Activated T-helper 2 cell treated with anti-CD3 and anti-CD28 coated beads, Interferon-gamma antibody, Interleukin-2, Interleukin-4, amounts not matched to agents 10 μg/mL and 5 μg/mL and 100 μg/mL, durations not matched to agents 14 hours and 24 hours and 36 hours (primary cell): ENCODE results near the gene ARHGAP28. TPM values are rescaled to one million over a fixed set of nuclear protein-coding genes. Genes with fewer than 3 reads are reported as not detected.
"Not testable (repeated sequence)": the region's sequence is repeated elsewhere in the genome, so short reads cannot be mapped to it uniquely, and the experiment has no call there.

Source experiments
- DNase-seq: peaks from one replicate; pipeline ENCODE4 v3.0.0; 2021; ENCODE audit warnings: low spot score
- H3K27ac Mint-ChIP-seq: one replicate; pipeline ENCODE4 v1.8.0; 2021; ENCODE audit warnings: mixed read lengths
- H3K27me3 Mint-ChIP-seq: one replicate; pipeline ENCODE4 v1.8.0; 2021; ENCODE audit warnings: low read depth, mixed read lengths
- H3K36me3 Mint-ChIP-seq: one replicate; pipeline ENCODE4 v1.8.0; 2021; ENCODE audit warnings: low read depth, mixed read lengths
- H3K4me1 Mint-ChIP-seq: one replicate; pipeline ENCODE4 v1.8.0; 2021; ENCODE audit warnings: low read depth, mixed read lengths
- H3K4me3 Mint-ChIP-seq: one replicate; pipeline ENCODE4 v1.8.0; 2021; ENCODE audit warnings: low read depth, mild to moderate bottlenecking, moderate library complexity, mixed read lengths
- H3K9me3 Mint-ChIP-seq: one replicate; pipeline ENCODE4 v1.8.0; 2021; ENCODE audit warnings: mixed read lengths
- intact Hi-C: fragments of 100-400 bp; cut with micrococcal nuclease; formaldehyde crosslinking; loops from one replicate; pipeline ENCODE4 v1.15.1; 2023
- total RNA-seq: library from RNA; stranded (reverse); gene quantifications from 2 replicates; pipeline ENCODE4 v1.2.3, GENCODE V29; 2022

Gene ARHGAP28
- total RNA-seq, 1 donor from 2014 or later = not detected

GRCh38 chr18:6814882-6815425, 85.4 kb downstream of the ARHGAP28 start:
- Mint-ChIP-seq H3K27me3 (no peaks in the 10 kb centered on the region), H3K4me1 (no peaks in the 10 kb centered on the region), H3K27ac (no peak overlapping the region), H3K9me3 (peaks cover 13% of the 10 kb centered on the region), H3K36me3 (no peaks in the 10 kb centered on the region), H3K4me3 (no peak overlapping the region)
- no peak for DNase-seq
- intact Hi-C loops = no loop called here

DNA sequence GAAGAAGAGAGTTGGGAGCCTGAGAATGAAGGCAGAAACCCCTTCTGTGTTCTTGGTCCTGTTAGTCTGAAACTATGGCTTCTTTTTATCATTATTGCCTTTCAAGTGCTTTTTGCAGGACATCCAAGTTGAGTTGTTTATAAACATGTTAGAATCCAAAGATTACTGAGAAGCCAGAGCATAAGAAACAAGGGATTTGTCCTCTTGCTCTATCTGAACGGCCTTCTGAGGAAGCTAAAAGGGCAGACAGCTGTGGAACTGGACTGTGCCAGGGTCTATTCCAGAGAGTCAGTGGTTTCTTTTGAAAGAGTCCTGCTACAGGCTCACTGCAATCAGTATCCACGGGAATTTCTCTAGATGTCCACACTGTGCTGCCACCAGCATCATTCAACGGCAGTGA, 86.6 kb downstream of the ARHGAP28 start:
- intact Hi-C loops = no loop called here
- no peak for DNase-seq

DNA sequence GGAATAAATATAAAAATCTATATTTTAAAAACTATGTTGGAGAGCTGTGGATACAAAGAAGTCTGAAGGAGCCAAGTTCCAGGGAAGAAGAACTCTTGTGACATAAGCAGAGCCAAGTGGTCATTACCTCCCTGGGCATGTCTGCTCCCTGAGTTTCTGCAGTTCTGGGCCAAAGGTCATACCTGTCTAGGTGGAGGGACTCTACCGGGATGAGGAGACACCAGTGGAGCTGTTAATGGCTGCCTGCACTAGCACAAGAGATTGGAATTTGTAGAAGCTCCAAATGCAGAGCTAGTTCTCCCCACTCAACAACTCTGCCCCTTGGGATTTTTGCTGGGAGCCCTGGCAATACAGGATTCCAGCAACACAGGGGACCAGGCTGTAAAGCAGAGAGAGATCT, 89.8 kb downstream of the ARHGAP28 start:
- no peak overlapping the region for H3K4me3 Mint-ChIP-seq
- no peak for DNase-seq
- no peaks in the 10 kb centered on the region for H3K36me3 Mint-ChIP-seq
- peaks cover 12% of the 10 kb centered on the region for H3K9me3 Mint-ChIP-seq
- no peak overlapping the region for H3K27ac Mint-ChIP-seq
- no peaks in the 10 kb centered on the region for H3K27me3 Mint-ChIP-seq
- H3K4me1 Mint-ChIP-seq = no peaks in the 10 kb centered on the region
- intact Hi-C loops = no loop called here

More for the DNA sequence above, 86.6 kb downstream of the ARHGAP28 start:
- Mint-ChIP-seq H3K36me3 (no peaks in the 10 kb centered on the region), H3K4me1 (no peaks in the 10 kb centered on the region), H3K27ac (no peak overlapping the region), H3K9me3 (peaks cover 17% of the 10 kb centered on the region), H3K4me3 (no peak overlapping the region), H3K27me3 (no peaks in the 10 kb centered on the region)

DNA sequence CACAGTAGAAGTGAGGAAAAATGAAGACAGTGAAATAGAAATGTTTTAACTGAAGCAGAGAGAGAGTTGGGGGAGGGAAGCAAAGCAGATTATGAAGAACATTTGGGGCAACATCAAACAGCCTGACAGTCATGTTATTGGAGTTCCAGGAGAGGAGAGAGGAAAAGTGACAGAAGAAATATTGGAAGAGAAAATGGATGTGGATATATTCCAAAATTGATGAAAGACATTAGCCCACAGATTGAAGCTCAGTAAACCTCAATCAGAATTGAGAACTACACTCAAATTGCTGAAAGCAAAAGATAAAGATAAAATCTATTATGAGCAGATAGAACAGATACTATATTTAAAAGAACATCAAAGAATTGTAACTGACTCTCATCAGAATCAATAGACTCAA, 90.8 kb downstream of the ARHGAP28 start:
- Mint-ChIP-seq H3K27ac (no peak overlapping the region), H3K9me3 (peaks cover 10% of the 10 kb centered on the region), H3K4me1 (no peaks in the 10 kb centered on the region), H3K27me3 (no peaks in the 10 kb centered on the region), H3K36me3 (no peaks in the 10 kb centered on the region), H3K4me3 (no peak overlapping the region)
- DNase-seq = no peak
- intact Hi-C loops = no loop called here

GRCh38 chr18:6821356-6821755, 91.8 kb downstream of the ARHGAP28 start:
- intact Hi-C loops = no loop called here
- DNase-seq = no peak
- Mint-ChIP-seq H3K27me3 (no peaks in the 10 kb centered on the region), H3K27ac (no peak overlapping the region), H3K36me3 (no peaks in the 10 kb centered on the region), H3K4me1 (no peaks in the 10 kb centered on the region), H3K4me3 (no peak overlapping the region), H3K9me3 (peaks cover 19% of the 10 kb centered on the region)

DNA sequence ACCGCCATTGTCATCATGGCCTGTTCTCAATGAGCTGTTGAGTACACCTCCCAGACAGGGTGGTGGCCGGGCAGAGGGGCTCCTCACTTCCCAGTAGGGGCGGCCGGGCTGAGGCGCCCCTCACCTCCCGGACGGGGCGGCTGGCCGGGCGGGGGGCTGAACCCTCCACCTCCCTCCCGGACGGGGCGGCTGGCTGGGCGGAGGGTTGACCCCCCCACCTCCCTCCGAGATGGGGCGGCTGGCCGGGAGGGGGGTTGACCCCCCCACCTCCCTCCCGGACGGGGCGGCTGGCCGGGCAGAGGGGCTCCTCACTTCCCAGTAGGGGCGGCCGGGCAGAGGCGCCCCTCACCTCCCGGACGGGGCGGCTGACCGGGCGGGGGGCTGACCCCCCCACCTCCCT, 97.6 kb downstream of the ARHGAP28 start:
- H3K4me1 Mint-ChIP-seq, H3K27me3 Mint-ChIP-seq, DNase-seq, H3K4me3 Mint-ChIP-seq, H3K36me3 Mint-ChIP-seq, intact Hi-C loops, H3K27ac Mint-ChIP-seq, H3K9me3 Mint-ChIP-seq: not testable (repeated sequence)

DNA sequence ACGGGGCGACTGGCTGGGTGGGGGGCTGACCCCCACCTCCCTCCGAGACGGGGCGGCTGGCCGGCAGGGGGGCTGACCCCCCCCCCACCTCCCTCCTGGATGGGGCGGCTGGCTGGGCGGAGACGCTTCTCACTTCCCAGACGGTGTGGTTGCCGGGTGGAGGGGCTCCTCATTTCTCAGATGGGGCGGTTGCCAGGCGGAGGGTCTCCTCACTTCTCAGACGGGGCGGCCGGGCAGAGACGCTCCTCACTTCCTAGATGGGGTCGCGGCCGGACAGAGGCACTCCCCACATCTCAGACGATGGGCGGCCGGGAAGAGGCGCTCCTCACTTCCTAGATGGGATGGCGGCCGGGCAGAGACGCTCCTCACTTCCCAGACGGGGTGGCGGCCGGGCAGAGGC, 98.0 kb downstream of the ARHGAP28 start:
- H3K27me3 Mint-ChIP-seq, H3K4me1 Mint-ChIP-seq, intact Hi-C loops, H3K9me3 Mint-ChIP-seq, H3K36me3 Mint-ChIP-seq, DNase-seq, H3K4me3 Mint-ChIP-seq, H3K27ac Mint-ChIP-seq: not testable (repeated sequence)

DNA sequence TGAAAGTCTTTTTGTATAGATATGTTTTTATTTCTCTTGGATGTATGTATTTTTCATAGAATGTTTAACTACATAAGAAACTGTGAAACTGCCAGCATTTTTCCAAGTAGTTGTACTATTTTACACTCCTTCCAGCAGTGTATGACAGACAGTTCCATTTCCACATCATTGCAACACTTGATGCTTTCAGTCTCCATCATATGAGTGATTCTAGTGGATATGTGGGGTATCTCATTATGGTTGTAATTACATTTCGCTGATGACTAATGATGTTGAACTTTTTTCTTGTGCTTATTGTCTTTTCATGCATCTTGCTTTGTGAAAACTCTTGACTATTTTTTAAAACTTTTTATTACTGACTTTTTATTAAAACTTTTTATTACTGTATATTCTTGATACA, 101.4 kb downstream of the ARHGAP28 start:
- intact Hi-C loops = no loop called here
- Mint-ChIP-seq H3K4me3 (no peak overlapping the region), H3K27me3 (no peaks in the 10 kb centered on the region), H3K27ac (no peak overlapping the region), H3K9me3 (peaks cover 3% of the 10 kb centered on the region), H3K36me3 (no peaks in the 10 kb centered on the region), H3K4me1 (no peaks in the 10 kb centered on the region)
- no peak for DNase-seq

DNA sequence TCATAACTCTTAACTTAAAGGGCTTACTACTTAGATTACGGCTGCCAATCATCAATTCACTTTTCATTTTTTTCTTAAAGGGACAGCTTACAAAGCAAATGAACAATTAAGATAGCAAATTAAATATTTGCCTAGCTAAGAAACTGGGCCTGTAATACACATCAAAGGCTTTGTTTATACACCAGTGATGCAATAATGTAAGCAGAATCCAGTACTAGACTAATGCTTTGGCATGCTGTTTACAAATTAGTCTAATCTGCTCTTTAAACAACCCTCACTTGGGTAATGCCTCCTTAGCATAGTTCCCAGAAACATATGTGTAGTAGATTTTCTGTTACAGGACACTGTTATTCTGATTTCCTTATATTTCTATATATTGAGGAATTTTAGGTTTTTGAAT, 105.8 kb downstream of the ARHGAP28 start:
- Mint-ChIP-seq H3K27ac (no peak overlapping the region), H3K4me3 (no peak overlapping the region), H3K4me1 (no peaks in the 10 kb centered on the region), H3K36me3 (no peaks in the 10 kb centered on the region), H3K27me3 (no peaks in the 10 kb centered on the region), H3K9me3 (peaks cover 3% of the 10 kb centered on the region)
- DNase-seq = no peak
- intact Hi-C loops = no loop called here

DNA sequence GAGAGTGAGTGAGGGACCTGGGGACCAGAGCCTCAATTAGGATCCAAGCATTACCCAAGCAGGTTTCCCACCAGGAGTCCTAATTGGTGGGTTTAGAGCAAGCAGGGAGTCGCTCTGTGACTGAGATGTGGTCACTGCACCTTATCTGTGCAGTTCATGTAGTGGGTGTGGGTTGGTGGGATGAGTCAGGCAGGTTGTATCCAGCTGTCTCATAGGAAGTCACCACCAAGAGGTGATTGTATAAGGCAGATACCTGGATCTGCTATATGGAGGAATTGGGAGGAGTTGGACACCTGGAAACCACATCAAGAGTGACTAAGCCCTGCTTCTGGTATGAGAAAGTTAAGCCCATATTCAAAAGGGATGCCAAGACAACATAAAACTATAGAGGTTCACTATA, 106.8 kb downstream of the ARHGAP28 start:
- no peaks in the 10 kb centered on the region for H3K36me3 Mint-ChIP-seq
- no peak overlapping the region for H3K4me3 Mint-ChIP-seq
- H3K27me3 Mint-ChIP-seq = no peaks in the 10 kb centered on the region
- intact Hi-C loops = no loop called here
- H3K27ac Mint-ChIP-seq = no peak overlapping the region
- no peaks in the 10 kb centered on the region for H3K4me1 Mint-ChIP-seq
- no peak for DNase-seq
- peaks cover 3% of the 10 kb centered on the region for H3K9me3 Mint-ChIP-seq

- H3K27ac Mint-ChIP-seq = no peak overlapping the region
- DNase-seq = no peak
- peaks cover 3% of the 10 kb centered on the region for H3K9me3 Mint-ChIP-seq
- H3K36me3 Mint-ChIP-seq = no peaks in the 10 kb centered on the region
- no peaks in the 10 kb centered on the region for H3K27me3 Mint-ChIP-seq
- no peak overlapping the region for H3K4me3 Mint-ChIP-seq
- intact Hi-C loops = no loop called here
- H3K4me1 Mint-ChIP-seq = no peaks in the 10 kb centered on the region
These were observed 108.4 kb downstream of the ARHGAP28 start for GRCh38 chr18:6837904-6838303.

- Mint-ChIP-seq H3K4me1 (no peaks in the 10 kb centered on the region), H3K4me3 (no peak overlapping the region), H3K27me3 (no peaks in the 10 kb centered on the region), H3K36me3 (no peaks in the 10 kb centered on the region), H3K27ac (no peak overlapping the region), H3K9me3 (peaks cover 3% of the 10 kb centered on the region)
- intact Hi-C loops = no loop called here
- no peak for DNase-seq
These were observed 112.6 kb downstream of the ARHGAP28 start for GRCh38 chr18:6842081-6842480.

- Mint-ChIP-seq H3K4me1 (no peaks in the 10 kb centered on the region), H3K4me3 (no peak overlapping the region), H3K27ac (no peak overlapping the region), H3K27me3 (no peaks in the 10 kb centered on the region), H3K9me3 (peaks cover 3% of the 10 kb centered on the region), H3K36me3 (no peaks in the 10 kb centered on the region)
- intact Hi-C loops = no loop called here
- DNase-seq = no peak
These were observed 113.8 kb downstream of the ARHGAP28 start for GRCh38 chr18:6843308-6843707.

- H3K9me3 Mint-ChIP-seq = not testable (repeated sequence)
These were observed 116.0 kb downstream of the ARHGAP28 start for GRCh38 chr18:6845521-6845920.

More at GRCh38 chr18:6845521-6845920, 116.0 kb downstream of the ARHGAP28 start:
- intact Hi-C loops, H3K4me1 Mint-ChIP-seq, H3K4me3 Mint-ChIP-seq, H3K36me3 Mint-ChIP-seq, H3K27me3 Mint-ChIP-seq, DNase-seq, H3K27ac Mint-ChIP-seq: not testable (repeated sequence)
